Raji (cell line): ENCODE results near the gene DERA.
A peak's percentile ranks its signal among the peaks of the same experiment; 100 is the strongest.

Experiments
- POLR2A ChIP-seq: IDR thresholded peaks from 2 replicates; pipeline ENCODE4 v1.6.1; 2011; ENCODE audit warnings: low read depth, low read length, control low read depth; ENCODE audit not compliant: insufficient read depth

The DERA gene

DNA sequence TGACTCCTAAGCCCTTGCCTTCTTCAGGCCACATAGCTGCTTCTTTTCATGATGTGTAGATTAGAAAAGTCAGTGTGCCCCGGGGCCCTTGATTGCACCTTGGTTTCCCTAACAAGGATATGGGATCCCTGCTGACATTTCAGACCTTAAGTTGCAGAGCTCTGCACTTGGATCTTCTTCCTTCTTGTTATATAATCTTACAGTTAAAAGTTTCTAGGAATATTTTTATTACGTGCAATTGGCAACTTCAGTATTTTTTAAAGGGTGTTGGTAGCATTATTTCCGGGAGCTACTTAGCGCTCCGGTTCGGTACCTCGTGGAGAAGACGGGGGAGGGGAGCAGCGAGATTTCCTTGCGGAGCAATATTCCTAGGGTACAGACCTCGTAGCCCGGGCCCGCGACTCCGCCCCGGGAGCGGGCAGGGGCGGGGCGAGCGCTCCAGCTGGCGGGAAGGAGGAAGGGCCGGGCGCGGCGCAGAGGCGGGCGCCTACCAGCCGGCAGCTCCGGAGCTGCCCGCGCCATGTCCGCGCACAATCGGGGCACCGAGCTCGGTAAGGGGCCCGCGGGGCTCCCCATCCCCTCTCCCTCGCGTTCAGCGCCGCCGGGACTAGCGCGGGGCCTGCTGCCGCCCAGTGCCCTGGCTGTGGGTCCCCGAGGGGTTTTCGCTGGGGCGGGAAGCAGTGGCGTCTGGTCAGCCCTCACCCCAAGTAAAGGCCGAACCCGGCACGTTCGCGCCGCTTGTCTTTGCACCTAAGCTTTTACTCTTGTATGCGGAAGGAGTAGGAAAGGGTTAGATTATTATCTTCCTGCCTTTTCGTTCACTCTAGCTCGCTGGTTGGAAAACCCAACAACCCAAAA is at the start of gene DERA:
Gene DERA, plus strand, starts transcription at position 469 of the 858 bp plus-strand sequence. Its CDS starts 52 bp downstream, at position 521.
- peak; percentile 87 for TF ChIP-seq POLR2A

DNA sequence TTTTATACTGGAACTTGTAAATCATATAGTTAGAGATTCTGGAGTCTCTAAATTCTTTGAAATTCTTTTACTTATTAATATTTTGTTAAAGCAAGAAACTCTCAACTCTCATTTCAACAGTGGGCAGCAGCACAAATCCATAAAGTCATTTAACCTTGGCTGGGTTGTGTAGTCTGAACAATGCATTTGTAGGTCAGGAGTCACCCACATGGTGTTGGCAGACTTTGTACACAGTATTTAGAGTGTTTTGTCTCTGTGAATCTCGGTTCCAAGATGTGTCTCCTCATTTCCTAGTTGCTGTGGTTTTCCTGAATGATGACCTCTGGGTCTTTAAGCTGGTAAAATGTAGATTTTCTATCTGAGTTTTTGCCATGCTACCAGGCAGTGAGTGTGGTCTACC is 49.7 kb upstream of the DERA start:
- no peak for TF ChIP-seq POLR2A

GRCh38 chr12:15862840-15863239 is 48.3 kb upstream of the DERA start:
- TF ChIP-seq POLR2A: no peak

DNA sequence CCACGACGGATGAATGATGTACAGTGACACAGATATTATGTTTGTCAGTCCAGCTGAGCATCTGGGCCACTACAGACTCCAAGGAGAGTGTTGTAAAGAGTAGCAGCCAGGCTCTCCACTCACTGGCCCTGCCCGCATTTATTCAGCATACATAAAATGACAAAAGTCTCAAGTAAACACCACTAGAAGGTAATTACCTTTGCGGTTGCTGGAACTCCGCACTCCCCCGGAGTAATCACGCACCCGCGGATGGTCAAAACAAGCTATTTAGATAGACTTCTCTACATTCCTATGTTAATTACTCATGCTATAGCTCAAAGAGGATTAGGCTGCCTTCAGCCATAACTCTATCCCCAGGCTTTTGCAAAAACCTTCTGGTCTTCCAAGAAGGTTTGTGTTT is 47.8 kb upstream of the DERA start:
- TF ChIP-seq POLR2A: no peak

DNA sequence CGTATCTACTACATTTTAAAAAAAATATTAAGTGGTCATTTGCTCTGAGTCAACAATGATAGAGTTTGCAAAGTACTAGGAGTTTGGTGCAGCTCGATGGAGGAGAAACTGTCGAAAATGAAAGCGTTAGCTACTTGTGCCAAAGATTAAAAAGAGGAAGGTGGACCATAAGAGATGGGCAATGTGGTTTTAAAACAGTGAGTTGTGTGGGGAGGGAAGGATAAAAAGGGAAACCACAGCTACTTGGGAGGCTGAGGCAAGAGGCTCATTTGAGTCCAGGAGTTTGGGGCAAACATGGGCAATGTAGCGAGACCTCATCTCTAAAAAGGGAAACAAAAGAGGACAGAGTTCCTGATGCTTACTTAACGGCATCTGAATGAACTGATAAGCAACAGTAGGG is 47.1 kb upstream of the DERA start:
- no peak for TF ChIP-seq POLR2A

DNA sequence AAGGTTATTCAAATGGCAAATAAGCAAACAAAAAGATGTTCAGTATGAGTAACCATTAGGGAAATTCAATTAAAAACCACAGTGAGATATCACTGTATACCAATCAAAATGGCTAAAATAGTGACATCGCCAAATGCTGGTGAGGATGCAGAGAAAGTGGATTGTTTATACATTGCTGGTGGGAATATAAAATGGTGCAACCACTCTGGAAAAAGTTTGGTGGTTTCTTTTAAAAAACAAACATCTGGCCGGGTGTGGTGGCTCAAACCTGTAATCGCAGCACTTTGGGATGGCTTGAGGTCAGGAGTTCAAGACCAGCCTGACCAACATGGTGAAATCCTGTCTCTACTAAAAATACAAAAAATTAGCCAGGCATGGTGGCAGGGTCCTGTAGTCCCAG is 42.9 kb upstream of the DERA start:
- no peak for TF ChIP-seq POLR2A

GRCh38 chr12:15873556-15873955 is 37.6 kb upstream of the DERA start:
- no peak for TF ChIP-seq POLR2A

- no peak for TF ChIP-seq POLR2A
Observed at GRCh38 chr12:15875863-15876262, 35.3 kb upstream of the DERA start.

- TF ChIP-seq POLR2A: no peak
Observed at GRCh38 chr12:15879413-15879812, 31.7 kb upstream of the DERA start.

- no peak for TF ChIP-seq POLR2A
Observed at GRCh38 chr12:15880721-15881120, 30.4 kb upstream of the DERA start.

DNA sequence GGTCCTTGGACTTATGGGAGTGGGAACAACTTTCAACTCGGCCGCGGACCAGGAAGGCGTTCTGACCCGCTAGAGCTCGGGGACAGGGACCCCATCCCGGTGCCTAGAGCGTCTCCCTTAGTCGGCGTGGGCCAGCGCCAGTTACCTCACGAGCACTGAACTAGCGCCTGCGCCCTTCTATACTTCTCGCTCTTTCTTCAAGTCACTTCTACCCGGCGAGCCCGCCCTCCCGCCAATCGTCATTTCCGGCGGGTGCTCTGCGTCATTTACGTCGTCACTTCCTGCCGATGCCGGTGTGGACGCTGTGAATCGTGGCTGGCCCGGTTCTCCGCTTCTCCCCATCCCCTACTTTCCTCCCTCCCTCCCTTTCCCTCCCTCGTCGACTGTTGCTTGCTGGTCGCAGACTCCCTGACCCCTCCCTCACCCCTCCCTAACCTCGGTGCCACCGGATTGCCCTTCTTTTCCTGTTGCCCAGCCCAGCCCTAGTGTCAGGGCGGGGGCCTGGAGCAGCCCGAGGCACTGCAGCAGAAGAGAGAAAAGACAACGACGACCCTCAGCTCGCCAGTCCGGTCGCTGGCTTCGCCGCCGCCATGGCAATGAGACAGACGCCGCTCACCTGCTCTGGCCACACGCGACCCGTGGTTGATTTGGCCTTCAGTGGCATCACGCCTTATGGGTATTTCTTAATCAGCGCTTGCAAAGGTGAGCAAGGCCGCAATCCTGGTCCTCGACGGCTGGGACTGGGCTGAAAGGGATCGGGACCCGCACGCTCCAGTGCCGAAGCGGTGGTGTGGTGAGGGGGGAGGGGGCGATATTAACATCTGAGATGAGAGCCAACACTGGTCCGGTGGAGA is 28.8 kb upstream of the DERA start, which contains the start of gene STRAP:
Gene STRAP, plus strand, starts transcription at position 270 of the 854 bp plus-strand sequence. Its CDS starts 321 bp downstream, at position 591.
- peak; percentile 99 for TF ChIP-seq POLR2A

- no peak for TF ChIP-seq POLR2A
Observed at GRCh38 chr12:15883536-15883935, 27.6 kb upstream of the DERA start.

- no peak for TF ChIP-seq POLR2A
Observed at GRCh38 chr12:15886372-15887042, 24.6 kb upstream of the DERA start.

GRCh38 chr12:15887043-15887817 is 23.9 kb upstream of the DERA start:
- no peak for TF ChIP-seq POLR2A

DNA sequence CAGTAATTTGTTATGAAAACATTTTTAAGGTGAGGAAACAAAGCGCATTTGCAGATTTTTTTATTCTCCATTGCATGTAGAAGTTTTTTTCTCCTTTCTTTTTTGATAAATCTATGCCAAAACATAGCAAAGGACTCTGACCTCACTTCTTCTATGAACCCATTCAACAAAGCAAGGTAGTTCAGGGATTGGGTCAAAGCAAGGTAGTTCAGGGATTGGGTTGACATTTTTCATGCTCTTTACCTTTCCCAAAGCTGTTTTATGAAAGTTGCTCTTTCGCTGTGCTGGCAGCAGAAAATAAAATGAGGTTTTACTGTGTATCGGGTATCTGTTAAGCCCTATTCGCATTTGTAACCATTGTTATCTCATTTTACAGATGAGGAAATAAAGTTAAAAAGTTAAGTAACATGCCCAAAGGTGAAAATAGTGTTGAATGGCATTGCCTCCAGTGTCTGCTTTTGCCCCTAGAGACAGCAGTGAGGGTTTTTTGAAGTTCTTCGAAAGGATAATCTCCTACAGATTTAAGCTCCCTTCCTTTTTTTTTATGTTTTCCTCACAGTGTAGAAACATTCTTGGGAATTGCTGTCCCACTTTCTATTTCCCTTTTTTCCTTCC is 18.4 kb upstream of the DERA start:
- TF ChIP-seq POLR2A: no peak

GRCh38 chr12:15893260-15893659 is 17.9 kb upstream of the DERA start:
- TF ChIP-seq POLR2A: no peak
